Activated CD4-positive, alpha-beta T cell treated with anti-CD3 and anti-CD28 coated beads for 36 hours (primary cell): ENCODE data around the gene INPP5K. TPM values are rescaled to one million over a fixed set of nuclear protein-coding genes. Genes with fewer than 3 reads are reported as not detected.
"Not testable (repeated sequence)": the region's sequence is repeated elsewhere in the genome, so short reads cannot be mapped to it uniquely, and the experiment has no call there.

Experiments used
- ATAC-seq: fragments of 200-7000 bp; cut with Tn5 transposase; one replicate; pipeline ENCODE4 v1.10.0; 2021; ENCODE audit warnings: mild to moderate bottlenecking, moderate library complexity
- CTCF ChIA-PET: fragments of 350-600 bp; sonication (Branson Sonifier 250); formaldehyde crosslinking; loops from one replicate; lab custom pipeline; 2021; ENCODE audit warnings: antibody characterized with exemption; lab: Charles Lee
- POLR2A ChIA-PET: fragments of 350-600 bp; sonication (Branson Sonifier 250); formaldehyde crosslinking; loops from one replicate; lab custom pipeline; 2021; ENCODE audit warnings: antibody characterized with exemption, inconsistent platforms; lab: Charles Lee
- DNase-seq: peaks from one replicate; pipeline ENCODE4 v3.0.0-alpha.2; 2020
- H3K27ac Mint-ChIP-seq: one replicate; pipeline ENCODE4 v1.8.0; 2021; ENCODE audit warnings: mixed read lengths
- H3K27me3 Mint-ChIP-seq: one replicate; pipeline ENCODE4 v1.8.0; 2021; ENCODE audit warnings: mixed read lengths
- H3K36me3 Mint-ChIP-seq: one replicate; pipeline ENCODE4 v1.8.0; 2021; ENCODE audit warnings: low read depth, mixed read lengths
- H3K4me1 Mint-ChIP-seq: one replicate; pipeline ENCODE4 v1.8.0; 2021; ENCODE audit warnings: mixed read lengths
- H3K4me3 Mint-ChIP-seq: one replicate; pipeline ENCODE4 v1.8.0; 2021; ENCODE audit warnings: mild to moderate bottlenecking, moderate library complexity, mixed read lengths
- H3K9me3 Mint-ChIP-seq: one replicate; pipeline ENCODE4 v1.8.0; 2021; ENCODE audit warnings: low read depth, mixed read lengths
- intact Hi-C, 2 experiments: fragments of 100-400 bp; cut with DNase I in 1 of 2; cut with micrococcal nuclease in 1 of 2; formaldehyde crosslinking; loops; one replicate each; pipeline versions ENCODE4 v1.14.2 to v1.15.1; 2022 to 2024; cut with DNase I, micrococcal nuclease
- total RNA-seq, 2 experiments: library from RNA; stranded (reverse); gene quantifications; one replicate each; pipeline ENCODE4 v1.2.3, GENCODE V29; 2021

Gene INPP5K
- total RNA-seq, 2 experiments from 2014 or later = 18.5 to 27.3 TPM

GRCh38 chr17:1446201-1446600 is 70.2 kb downstream of the INPP5K start:
- Mint-ChIP-seq H3K27ac (peak overlapping the region; percentile 6), H3K9me3 (no peaks in the 10 kb centered on the region), H3K27me3 (no peaks in the 10 kb centered on the region), H3K4me1 (peaks cover 31% of the 10 kb centered on the region), H3K4me3 (no peak overlapping the region), H3K36me3 (peaks cover 2% of the 10 kb centered on the region)
- no peak for DNase-seq
- CTCF ChIA-PET = no interaction called here
- no peak for ATAC-seq
- intact Hi-C loops = no loop called here
- POLR2A ChIA-PET = interaction anchor here (0.8 kb wide), 1 partner anchor 81 kb away, joined by 4 read pairs; no protein-coding TSS in a partner anchor

- ChIA-PET POLR2A (interaction anchor here (0.8 kb wide), 1 partner anchor 80 kb away, joined by 4 read pairs; no protein-coding TSS in a partner anchor), CTCF (interaction anchor here (0.7 kb wide), 1 partner anchor 69 kb away, joined by 3 read pairs; no protein-coding TSS in a partner anchor)
- H3K9me3 Mint-ChIP-seq, H3K27ac Mint-ChIP-seq, H3K27me3 Mint-ChIP-seq, intact Hi-C loops, ATAC-seq, H3K4me3 Mint-ChIP-seq, H3K36me3 Mint-ChIP-seq, DNase-seq: not testable (repeated sequence)
- peaks cover 31% of the 10 kb centered on the region for H3K4me1 Mint-ChIP-seq
Measured at GRCh38 chr17:1445695-1446094, 70.7 kb downstream of the INPP5K start.

Other genes starting within 250 kb of the INPP5K start
- not detected for gene BHLHA9, start 246.2 kb downstream of the INPP5K start, total RNA-seq
- gene TRARG1, start 236.9 kb downstream of the INPP5K start, total RNA-seq = not detected
- 100 to 1,000 TPM; 520 to 553 TPM for gene YWHAE, start 116.4 kb downstream of the INPP5K start, total RNA-seq
- 10 to 100 TPM; 10.1 to 11.6 TPM for gene CRK, start 60.4 kb downstream of the INPP5K start, total RNA-seq
- gene MYO1C, start 23.9 kb downstream of the INPP5K start, total RNA-seq = 10 to 100 TPM; 21.7 to 24.1 TPM
- 10 to 100 TPM; 43.8 to 44.0 TPM for gene PITPNA, start 46.2 kb upstream of the INPP5K start, total RNA-seq
- gene SLC43A2, start 112.2 kb upstream of the INPP5K start, total RNA-seq = 1 to 10 TPM in 1 of 2 experiments, under 1 TPM in 1; 0.76 to 1.1 TPM
- gene SCARF1, start 129.1 kb upstream of the INPP5K start, total RNA-seq = 1 to 10 TPM in 1 of 2 experiments, under 1 TPM in 1; 0.98 to 1.2 TPM
- gene RILP, start 133.3 kb upstream of the INPP5K start, total RNA-seq = 1 to 10 TPM; 2.1 to 2.6 TPM
- gene PRPF8, start 168.3 kb upstream of the INPP5K start, total RNA-seq = 100 to 1,000 TPM; 391 to 425 TPM
- under 1 TPM; 0.30 to 0.39 TPM for gene TLCD2, start 193.8 kb upstream of the INPP5K start, total RNA-seq
- gene WDR81, start 208.1 kb upstream of the INPP5K start, total RNA-seq = 1 to 10 TPM; 6.9 to 8.6 TPM
- under 1 TPM in 1 of 2 experiments, not detected in 1; 0.12 TPM for gene SERPINF2, start 226.3 kb upstream of the INPP5K start, total RNA-seq
- gene SERPINF1, start 245.4 kb upstream of the INPP5K start, total RNA-seq = under 1 TPM; 0.27 to 0.47 TPM